SKM-1 treated with dmso at 0.1 percent for 144 hours (cell line): ENCODE measurements around the gene CHEK1.
"Not testable (repeated sequence)": the region's sequence is repeated elsewhere in the genome, so short reads cannot be mapped to it uniquely, and the experiment has no call there.

Experiments
- DNase-seq: peaks from one replicate; lab custom pipeline; 2025; ENCODE audit not compliant: unreplicated experiment; lab: John Stamatoyannopoulos, UW

The CHEK1 gene

GRCh38 chr11:125624756-125625213 lies at the start of gene CHEK1:
CHEK1 (plus strand) TSS chr11:125625163; CDS start chr11:125626769, 1,606 bp downstream.
- DNase-seq = no peak

- not testable (repeated sequence) for DNase-seq
These were observed 47.8 kb upstream of the CHEK1 start for GRCh38 chr11:125577181-125577580.

- no peak for DNase-seq
These were observed 46.2 kb upstream of the CHEK1 start for GRCh38 chr11:125578783-125579182.

GRCh38 chr11:125579811-125580210 lies 45.2 kb upstream of the CHEK1 start:
- DNase-seq = no peak

DNA sequence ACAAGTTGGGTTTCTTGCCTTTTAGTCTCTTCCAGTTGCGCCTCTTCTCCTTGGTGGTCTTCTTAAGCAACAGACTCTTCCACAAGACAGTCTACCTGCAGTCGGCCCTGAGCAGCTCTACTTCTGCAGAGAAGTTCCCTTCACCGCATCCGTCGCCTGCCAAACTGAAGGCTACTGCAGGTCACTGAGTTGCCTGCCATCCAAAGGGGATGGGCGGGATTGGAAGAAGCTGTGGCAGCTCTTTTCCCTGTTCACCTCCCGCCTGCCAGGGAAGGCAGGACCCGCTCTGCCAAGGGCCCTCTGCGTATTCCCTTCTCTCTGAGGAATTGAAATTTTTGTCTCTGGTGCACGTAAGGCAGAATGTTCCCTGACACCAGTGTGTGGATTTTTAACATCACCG lies 41.5 kb upstream of the CHEK1 start:
- no peak for DNase-seq

DNA sequence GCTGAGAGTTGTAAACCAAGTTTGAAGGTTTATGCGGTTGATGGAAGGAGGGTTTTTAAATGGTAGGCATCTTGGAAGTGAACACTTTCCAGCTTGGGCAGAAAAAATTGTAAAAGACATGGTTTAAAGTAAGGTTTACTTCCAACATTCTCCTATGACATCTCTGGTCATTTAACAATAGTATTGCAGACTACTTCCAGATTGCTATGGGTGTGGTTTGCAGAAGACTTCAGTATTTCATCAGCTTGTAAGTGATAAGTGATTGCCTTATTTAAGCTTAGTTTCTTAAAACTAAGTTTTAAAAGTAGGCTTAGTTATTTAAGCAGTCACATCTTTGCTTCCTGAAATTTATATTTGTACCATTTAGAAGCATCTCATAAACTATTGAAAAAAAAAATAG lies 39.5 kb upstream of the CHEK1 start:
- DNase-seq = no peak

GRCh38 chr11:125586623-125587022 lies 38.3 kb upstream of the CHEK1 start:
- no peak for DNase-seq

DNA sequence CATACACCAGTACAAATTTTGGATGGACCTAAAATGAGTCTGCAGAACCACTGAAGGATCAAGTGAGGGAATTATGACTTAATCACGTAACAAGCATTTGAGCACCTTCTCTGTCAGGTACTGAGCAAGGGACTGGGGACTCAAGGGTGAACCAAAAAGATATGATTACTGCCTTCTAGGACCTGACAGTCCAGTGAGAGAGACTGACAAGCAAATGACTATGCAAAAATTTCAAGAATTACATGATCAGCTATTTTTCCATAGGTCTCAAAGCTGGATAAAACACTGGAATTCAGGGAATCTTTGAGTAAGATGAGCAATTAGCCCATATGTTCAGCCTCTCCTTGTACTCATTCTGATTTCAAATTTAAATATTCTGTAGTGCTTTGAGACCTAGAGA lies 37.5 kb upstream of the CHEK1 start:
- no peak for DNase-seq

DNA sequence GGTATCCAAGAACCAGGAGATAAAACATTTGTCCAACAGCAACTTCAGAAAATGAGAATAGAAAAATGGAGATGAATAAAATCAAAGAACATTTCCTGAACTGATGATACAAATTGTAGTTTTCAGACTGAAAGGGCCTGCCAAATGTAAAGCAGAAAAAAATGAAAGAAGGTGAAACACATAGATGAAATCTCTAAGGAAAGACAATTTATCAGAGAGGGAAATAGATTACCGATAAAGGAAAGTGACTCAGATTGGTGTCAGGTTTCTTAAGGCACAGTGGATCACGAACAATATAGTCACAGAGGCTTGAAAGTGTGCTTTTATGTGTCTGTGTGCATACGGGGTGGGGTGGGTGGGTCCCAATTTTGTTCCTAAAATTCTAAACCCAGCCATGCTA lies 36.5 kb upstream of the CHEK1 start:
- no peak for DNase-seq

DNA sequence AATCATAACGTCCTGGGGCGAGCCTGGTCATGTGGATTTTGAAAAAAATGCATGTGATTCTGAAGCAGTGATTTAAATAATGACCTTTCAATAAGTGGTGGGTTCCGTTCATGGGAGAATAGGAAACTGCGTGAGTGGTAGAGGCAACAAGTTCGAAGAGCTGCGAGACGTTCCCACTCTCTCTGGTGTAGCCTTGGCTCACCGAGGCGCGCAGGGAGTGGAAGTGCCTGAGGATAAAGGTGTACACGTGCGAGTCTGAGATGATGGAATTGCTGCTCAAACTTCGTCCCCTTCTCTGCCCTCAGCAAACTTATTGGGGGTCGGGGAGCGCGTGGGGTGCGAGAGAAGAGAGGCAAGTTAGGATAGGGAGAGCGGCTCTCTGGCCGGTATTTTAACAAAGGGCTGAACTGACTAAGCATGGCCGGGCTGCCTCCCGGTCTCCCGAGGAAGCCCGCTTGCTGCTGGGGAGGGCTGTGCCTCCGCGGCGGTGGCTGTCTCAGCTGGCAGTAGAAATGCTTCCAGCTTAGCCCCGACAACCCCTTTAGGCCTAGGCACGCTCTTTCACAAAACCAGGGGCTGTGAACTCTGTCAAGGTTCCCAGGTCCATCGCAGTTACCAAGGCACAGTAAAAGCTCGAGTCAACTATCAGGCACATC lies 33.2 kb upstream of the CHEK1 start:
- DNase-seq = no peak

DNA sequence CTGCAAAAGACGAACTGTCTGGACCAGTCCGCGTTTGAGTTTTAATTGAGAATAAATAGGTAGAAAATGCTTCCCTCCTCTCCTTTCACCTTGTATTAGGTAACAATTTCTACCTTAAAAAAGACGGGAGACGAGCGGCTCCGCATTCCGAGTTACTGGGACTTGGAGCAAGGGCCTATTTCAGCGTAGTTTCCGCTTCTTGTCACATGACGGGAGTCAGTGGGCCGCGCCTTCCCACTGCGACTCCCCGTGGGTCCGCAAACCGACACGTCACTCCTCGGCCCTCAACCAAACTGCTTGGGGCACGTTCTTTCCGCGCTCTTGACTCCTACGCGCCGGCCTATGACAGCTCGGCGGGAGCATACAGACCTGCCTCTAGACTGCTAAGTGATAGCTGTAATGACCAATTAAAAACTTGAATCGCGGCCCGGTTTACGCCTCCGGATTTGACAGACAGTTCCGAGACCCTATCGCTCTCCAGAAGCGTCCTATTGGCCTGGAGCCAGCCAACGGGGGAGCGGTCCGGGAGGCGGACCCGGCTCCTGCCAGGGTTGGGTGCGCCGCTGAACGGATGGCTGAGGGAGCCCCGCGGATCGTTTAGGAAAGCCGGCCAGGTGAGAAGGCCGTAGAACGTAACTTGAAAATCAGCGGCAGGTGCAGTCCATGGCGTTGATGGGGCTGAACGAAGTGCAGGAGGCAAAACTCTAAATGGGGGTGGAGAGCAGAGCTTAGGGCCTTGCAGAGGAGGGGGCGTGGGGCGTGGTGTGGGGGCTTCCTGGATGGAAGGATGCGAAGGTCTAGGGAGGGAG lies 32.5 kb upstream of the CHEK1 start, which contains the start of gene STT3A:
STT3A (plus strand) TSS at position 548 of the 809 bp plus-strand sequence. CDS start 3,064 bp downstream, outside the sequence.
- DNase-seq = peak; percentile 99

DNA sequence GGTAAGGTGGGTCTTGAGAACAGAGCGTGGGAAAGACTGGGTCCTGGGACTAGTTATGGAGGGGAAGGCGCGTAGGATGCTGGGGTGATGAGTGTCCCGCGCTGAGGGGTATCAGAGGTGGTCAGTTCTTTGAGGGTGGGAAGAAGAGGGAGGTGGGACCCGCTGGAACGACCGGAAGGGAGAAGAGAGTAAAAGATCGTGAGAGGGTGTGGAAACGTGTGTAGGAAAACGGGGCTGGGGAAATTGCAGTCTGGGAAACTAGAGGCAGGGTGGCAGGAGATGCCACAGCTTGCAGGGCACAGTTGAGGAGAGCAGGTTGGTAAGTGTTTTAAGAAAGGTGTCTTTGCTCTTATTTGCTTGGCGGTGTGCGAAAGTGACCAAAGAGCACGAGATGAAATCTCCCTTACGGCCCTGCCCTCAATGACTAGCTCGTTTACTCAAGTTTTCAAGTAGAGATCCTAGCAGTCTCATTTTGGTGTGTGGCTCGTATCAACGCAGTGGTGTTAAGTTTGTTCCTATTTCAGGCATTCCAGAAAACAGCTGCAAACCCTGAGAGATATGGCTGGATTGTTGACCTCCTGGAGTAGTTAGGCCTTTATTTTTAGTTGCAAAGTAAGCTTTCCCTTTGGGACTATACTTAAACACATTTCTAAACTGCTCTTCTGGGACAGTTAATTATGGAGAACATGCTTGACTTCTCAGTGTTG lies 31.7 kb upstream of the CHEK1 start:
- DNase-seq = no peak

GRCh38 chr11:125594958-125595357 lies 30.0 kb upstream of the CHEK1 start:
- no peak for DNase-seq

DNA sequence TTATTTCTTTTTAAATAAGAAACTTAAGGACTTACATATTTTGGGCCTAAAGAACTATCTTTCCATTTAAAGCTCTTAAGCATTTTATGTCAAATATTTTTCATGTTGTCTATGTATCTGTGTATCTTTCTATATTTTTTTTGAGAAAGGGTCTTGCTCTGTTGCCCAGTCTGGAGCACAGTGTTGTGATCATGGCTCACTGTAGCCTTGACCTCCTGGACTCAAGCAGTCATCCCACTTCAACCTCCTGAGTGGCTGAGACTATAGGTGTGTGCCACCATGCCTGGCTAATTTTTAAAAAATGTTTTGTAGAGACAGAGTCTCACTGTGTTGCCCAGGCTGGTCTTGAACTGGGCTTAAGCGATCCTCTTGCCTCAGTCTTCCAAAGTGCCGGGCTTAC lies 24.3 kb upstream of the CHEK1 start:
- no peak for DNase-seq

GRCh38 chr11:125603207-125603606 lies 21.8 kb upstream of the CHEK1 start:
- DNase-seq = no peak

- no peak for DNase-seq
These were observed 19.5 kb upstream of the CHEK1 start for GRCh38 chr11:125605417-125605816.

DNA sequence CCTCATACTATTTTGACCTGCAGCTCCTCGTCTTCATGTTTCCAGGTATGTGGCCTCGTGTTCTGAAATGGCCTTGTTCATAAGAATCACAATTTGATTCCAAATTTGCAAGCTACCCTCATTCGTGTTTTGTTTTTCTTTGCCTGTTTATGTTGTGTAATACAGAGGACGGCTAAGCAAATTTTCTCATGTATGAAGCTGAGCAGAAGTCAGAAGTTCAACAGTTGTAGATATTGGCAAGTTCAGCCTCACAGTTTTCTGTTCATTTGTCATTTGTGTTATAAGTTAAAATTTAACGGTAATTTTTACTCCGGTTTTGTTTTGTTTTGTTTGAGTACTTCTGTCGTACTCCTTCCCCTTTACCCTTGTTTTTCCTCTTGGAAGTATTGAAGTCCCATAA lies 15.4 kb upstream of the CHEK1 start:
- DNase-seq = no peak

DNA sequence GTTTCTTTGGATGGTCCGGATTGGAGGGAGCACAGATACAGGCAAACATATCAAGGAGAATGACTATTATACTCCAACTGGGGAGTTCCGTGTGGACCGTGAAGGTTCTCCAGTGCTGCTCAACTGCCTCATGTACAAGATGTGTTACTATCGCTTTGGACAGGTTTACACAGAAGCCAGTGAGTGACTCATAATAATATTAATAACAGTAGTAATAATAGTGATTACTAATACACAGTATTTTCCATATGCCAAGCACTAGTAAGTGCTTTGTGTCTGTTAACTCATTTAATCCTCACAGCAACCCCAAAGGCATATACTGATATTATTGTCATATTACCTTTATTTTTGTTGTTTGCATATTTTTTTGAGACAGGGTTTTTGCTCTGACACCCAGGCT lies 6.6 kb upstream of the CHEK1 start:
- DNase-seq = no peak

- DNase-seq = no peak
These were observed 3.0 kb upstream of the CHEK1 start for GRCh38 chr11:125621995-125622394.

- DNase-seq = no peak
These were observed 1.9 kb upstream of the CHEK1 start for GRCh38 chr11:125623064-125623463.

GRCh38 chr11:125625225-125625629 lies 264 bp downstream of the CHEK1 start:
- peak; percentile 25 for DNase-seq
